Measurements from ENCODE around the gene SPATA46.
A peak's percentile ranks its signal among the peaks of the same experiment; 100 is the strongest.
"Not testable (repeated sequence)": the region's sequence is repeated elsewhere in the genome, so short reads cannot be mapped to it uniquely, and the experiment has no call there.

The SPATA46 gene, protein sequence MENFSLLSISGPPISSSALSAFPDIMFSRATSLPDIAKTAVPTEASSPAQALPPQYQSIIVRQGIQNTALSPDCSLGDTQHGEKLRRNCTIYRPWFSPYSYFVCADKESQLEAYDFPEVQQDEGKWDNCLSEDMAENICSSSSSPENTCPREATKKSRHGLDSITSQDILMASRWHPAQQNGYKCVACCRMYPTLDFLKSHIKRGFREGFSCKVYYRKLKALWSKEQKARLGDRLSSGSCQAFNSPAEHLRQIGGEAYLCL

DNA sequence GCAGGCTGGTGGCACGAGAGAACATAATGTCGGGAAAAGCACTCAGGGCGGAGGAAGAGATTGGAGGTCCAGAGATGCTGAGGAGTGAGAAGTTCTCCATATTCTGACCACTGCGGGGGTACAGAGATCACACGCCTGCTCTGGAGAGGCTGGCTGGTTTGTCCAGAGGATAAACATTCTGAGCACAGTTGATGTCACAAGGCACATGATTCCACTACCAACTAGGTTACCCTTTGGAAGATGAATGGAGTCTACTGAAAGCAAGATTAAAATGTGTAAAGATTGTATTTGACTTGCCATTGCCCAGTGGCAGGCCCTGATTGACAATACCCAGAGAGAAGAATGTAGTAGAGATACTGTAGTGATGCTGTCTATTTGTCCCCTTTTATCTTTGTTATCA is at the start of gene SPATA46:
SPATA46 (minus strand) TSS at position 164 of the 400 bp plus-strand sequence; CDS start at position 100, 64 bp downstream.
- no peak for DNase-seq

DNA sequence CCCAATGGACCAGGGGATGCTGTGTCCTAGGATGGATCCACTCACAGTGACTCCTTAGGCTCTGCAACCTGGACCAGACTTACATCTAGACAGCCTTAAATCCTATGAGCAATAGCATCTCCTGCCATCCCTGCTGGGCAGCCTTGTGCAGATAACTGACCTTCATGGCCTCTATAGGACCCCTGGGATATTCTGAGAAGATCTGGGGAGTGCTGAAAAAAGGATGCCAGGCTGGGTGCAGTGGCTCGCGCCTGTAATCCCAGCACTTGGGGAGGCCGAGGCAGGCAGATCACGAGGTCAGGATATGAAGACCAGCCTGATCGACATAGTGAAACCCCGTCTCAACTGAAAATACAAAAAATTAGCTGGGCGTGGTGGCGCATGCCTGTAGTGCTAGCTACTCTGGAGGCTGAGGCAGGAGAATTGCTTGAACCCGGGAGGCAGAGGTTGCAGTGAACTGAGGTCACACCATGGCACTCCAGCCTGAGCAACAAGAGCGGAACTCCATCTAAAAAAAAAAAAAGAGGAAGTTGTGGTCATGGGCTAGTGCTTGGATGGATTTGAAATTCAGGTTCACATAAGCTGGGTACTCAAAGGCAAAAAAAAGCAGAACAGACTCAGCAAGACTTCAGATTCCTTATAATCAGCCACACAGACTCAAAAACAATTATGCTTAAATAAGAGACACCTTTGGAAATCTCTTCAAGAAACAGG is 46.2 kb upstream of the SPATA46 start:
- no peak for DNase-seq

DNA sequence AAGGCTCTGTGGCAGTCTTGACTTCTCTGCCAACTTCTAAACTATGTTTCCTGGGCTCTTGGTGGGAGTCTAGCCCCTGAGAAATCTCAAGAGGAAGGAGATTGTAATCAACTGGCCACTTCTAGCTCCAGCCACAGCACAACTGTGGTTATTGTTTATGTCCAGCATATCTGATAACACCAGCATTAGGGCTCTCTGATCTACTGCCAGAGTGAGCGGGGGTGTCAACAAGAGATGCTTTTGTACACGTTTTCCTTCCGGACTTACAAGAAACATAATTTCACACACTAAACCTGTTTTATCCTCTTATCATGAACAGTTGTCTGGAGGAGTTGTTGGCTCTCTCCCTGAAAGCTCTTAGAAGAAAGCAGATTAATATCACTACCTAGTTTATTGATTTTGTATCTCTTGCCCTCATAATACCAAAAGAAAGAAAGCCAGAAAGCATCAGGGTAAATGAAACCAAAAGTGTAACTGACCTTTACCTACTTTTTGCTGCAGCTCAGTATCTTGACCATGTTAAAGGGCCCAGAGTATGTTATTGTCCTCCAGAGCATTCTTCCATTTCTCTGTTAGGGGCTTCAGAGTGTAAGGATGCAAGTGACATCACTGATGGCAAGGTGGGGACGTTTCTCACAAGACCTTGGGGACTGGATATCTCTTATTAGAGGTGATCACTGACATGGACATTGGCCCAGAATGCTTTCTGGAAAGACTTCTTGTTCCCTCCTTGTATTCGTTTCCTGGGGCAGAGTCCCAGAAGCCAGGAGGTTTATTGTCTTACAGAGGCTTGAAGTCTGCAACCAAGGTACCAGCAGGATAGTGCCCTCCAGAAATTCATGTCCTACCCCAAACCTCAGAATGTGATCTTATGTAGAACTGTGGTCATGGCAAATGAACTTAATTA is 44.9 kb upstream of the SPATA46 start:
- no peak for DNase-seq

DNA sequence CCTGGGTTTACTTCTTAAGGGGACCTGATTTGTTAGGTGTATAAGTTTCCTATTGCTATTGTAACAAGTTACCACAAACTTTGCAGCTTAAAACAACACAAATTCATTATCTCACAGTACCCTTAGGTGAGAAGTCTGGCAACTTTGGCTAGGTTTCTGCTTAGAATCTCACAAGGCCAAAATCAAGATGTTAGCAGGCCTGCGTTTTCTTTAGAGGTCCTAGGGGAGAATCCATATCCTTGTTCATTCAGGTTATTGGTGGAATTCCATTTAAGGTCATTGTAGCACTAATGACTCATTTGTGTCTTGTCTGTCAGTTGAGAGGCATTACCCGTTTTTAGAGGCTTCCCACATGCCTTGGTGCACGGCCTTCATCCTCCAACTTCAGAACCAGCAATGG is 43.5 kb upstream of the SPATA46 start:
- no peak for DNase-seq

DNA sequence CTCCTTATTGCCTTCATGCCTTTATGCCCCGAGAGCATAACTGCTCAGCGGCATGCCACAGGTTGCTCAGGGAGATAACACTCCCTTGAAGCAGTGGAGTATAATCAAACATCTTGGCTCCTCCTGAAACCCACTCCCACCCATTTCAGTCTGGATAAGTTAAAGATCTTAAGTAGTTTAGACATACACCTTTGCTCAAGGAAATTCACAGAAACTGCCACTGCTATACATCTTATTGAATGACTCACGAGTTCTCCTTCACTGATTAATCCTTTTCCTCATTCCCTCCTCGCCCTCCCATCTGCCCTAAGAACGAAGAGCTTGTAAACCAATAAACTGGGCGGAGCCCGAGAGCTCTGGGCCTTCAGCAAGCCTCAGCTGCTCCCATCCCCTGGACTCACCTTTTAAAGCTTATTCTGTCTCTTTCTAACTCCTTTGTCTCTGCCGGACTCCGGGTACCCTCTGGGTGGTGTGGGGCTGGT is 42.8 kb upstream of the SPATA46 start:
- DNase-seq = not testable (repeated sequence)

DNA sequence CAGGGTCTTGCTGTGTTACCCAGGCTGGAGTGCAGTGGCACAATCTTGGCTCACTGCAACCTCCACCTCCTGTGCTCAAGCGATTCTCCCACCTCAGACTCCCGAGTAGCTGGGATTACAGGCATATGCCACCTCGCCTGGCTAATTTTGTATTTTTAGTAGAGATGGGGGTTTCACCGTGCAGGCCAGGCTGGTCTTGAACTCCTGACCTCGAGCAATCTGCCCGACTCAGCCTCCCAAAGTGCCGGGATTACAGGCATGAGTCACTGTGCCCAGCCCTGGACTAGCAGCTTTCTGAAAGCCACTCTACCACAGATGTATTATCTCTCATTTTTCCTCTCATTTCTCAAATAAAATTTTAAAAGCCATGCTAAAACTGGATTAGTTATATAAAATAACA is 41.9 kb upstream of the SPATA46 start:
- DNase-seq = not testable (repeated sequence)

DNA sequence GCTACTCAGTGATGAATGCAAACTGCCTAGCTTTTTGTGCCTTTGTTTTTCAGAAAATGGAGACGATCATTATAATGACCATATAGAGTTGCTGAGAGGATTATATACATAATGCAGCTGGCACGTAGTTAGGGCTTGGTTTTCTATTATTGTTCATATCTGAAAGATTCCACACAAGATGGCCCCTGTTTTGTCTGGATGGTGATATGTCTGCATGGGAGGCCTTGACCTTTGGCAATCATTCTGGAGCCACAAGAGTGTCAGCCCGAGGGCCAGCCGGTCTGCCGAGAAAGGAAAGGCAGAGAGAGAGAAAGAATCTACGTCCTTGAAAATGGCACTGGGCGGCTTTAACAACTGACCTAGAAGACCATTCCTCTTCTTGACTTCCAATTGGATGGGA is 41.0 kb upstream of the SPATA46 start:
- no peak for DNase-seq

DNA sequence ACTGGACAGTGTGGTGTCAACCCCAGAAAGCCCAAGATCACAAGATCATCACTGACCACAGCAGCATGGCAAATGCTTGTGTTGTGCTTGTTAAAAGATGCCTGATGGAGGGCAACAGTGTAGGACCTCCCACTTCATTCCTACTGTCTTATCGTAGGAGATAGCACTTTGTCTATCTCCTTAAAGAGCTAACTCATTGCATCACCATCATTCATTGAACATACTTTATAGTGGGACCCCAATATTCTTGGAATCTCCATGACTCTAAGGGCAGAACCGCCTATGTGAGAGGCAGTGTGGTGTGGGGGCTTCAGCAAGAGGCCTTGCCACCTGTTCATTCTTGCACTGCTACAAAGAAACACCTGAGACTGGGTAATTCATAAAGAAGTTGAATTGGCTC is 40.3 kb upstream of the SPATA46 start:
- no peak for DNase-seq

DNA sequence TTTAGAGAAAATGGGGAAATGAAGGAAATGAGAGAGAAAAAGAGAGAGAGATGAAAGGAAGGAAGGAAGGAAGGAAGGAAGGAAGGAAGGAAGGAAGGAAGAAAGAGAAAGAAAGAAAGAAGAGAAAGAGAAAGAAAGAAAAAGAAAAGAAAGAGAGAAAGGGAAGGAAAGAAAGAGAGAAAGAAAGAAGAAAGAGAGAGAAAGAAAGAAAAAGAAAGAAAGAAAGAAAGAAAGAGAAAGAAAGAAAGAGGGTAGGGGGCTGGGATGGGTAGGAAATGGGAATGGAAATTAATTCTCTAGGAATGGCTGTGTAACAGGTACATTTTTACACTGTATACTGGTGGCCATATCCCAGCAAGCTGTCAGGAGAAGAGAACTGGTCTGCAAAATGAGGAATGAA is 39.6 kb upstream of the SPATA46 start:
- DNase-seq = no peak

DNA sequence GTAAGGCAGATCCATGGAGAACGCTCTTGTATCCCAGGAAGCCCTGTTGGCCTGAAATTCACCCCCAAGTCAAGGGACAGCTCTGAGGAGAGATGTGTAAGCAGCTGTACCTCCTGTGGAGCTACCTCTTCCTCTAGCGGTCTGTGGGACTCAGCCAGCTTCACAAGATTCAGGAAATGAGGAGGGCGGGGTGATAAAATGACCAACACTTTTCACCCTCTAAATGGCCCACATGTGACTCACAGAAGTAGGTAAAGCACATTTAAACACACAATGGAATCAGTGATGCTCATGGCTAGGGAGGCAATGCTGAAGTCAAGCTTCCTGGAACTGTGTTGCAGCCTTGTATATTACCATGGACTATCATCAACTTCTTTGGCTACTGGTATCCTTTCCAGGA is 35.3 kb upstream of the SPATA46 start, which contains the start of gene SH2D1B:
SH2D1B (minus strand) TSS at position 135 of the 400 bp plus-strand sequence; CDS start at position 15, 120 bp downstream.
- DNase-seq = no peak

DNA sequence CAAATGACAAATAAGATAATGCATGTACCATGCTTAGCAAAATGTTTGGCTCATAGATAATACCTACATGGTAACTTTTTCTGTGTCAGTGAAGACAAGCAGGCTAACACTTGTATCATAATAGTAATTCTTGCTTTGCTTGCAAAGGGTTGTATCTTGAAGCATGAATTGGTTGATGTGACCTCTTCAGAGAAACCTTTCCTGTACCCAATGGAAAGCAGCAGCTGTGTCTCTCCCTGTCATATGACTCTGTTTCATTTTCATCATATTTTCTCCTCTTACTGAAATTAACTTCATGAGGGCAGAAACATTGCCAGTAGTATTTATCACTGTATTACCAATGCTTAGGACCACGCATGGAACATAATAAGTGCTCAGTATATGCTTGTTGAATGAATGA is 30.9 kb upstream of the SPATA46 start:
- no peak for DNase-seq

DNA sequence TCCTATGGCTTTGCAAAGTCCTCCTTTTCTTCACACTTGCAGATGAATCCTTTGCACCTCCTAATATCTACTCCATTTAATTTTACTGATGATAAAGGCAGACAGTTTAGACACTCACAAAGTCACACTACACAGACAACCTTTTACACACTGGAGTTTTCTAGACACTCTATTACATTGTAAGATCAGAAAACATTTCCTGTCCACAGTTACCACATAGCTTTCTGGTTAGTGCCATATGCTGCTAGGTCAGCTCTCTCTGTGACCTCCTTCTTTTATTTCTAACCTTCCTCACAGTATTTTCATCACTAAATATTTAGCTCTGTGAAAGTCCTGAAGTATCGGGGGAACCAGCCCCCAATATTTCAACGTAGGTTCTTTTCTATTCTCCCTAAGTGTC is 30.2 kb upstream of the SPATA46 start:
- DNase-seq = no peak

DNA sequence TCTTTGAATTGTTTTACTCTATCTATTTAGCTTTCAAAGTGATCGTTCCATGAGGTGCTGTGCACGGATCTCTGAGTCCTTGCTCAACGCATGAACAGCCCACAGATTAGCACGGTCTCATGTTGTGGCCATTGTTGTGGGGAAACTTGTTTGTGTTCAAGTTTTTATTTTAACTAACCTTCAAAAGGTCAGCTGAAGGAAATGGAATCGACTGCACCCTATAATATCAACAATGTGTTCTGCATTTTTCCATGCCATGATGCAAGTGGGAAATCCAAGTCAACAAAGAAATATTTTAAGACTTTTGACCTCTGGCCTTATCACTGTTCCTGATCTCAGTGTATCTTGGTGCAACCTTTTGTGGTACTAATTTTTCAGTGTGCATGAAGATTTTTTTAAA is 29.1 kb upstream of the SPATA46 start:
- DNase-seq = no peak

DNA sequence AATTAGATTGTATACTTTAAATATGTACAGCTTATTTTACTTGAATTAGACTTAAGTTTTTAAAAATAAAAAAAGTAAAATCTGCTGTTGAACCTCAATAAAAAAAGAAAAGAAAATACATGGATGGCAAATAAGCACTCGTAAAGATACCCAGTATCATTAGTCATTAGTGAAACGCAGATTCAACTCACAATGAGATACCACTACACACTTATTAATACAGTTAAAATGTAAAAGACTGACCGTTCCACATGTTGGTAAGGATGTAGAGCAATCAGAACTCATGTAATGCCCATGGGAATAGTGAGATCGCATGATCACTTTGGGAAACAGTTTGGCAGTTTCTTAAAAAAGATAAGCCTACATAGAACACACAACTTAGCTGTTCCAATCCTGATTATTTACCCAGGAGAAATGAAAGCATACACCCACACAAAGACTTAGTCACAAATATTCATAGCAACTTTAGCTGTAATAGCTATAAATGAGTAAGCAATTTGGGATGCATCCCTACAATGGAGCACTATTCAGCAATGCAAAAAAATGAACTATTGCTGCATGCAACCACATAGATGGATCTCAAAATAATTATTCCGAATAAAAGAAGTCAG is 28.0 kb upstream of the SPATA46 start:
- no peak for DNase-seq

DNA sequence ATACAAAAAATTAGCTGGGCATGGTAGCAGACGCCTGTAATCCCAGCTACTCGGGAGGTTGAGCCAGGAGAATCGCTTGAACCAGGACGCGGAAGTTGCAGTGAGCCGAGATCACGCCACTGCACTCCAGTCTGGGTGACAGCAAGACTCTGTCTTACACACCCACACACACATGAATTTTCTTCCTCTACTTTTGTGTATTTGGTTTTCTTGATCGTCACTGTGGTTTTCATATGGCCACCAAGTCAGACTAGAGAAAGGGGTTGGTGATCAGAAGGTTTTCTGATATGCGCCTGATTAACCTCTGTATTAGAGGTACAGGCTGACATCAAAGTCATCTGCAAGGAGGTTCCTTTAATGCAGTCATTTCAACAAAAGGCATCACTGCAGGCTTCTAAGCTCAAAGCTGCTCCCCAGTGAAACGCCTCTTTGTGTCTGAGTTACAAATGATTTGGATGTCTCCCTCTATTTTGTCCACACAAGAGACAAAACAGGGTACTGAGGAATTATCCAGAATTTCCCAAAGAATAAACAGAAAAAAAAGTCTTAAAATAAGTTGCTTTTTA is 24.2 kb upstream of the SPATA46 start:
- no peak for DNase-seq

DNA sequence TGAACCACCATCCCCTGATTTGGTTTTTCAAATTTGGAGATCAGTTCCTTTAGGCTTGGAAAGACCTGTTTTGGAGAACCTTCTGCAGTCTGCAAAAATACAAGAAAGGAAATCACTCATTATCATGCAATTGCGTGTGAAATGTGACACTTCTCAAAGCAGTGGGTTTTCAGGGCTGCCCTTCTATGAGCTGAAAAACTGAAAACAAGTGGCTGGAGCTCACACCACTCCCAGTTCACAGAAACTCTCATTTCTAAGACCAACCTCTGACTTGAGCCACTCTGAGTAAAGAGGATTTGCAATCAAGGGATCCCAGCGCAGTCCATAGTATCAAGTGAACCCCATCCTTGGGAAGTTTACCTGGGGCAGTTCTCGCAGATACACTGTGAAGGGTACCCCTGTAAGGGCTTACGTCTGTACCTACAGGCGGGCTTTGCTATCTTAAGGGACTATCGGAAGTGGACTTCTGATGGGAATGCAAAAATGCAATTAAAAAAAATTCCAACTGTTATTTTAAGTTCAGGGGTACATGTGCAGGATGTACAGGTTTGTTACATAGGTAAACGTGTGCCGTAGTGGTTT is 22.4 kb upstream of the SPATA46 start:
- DNase-seq = no peak

DNA sequence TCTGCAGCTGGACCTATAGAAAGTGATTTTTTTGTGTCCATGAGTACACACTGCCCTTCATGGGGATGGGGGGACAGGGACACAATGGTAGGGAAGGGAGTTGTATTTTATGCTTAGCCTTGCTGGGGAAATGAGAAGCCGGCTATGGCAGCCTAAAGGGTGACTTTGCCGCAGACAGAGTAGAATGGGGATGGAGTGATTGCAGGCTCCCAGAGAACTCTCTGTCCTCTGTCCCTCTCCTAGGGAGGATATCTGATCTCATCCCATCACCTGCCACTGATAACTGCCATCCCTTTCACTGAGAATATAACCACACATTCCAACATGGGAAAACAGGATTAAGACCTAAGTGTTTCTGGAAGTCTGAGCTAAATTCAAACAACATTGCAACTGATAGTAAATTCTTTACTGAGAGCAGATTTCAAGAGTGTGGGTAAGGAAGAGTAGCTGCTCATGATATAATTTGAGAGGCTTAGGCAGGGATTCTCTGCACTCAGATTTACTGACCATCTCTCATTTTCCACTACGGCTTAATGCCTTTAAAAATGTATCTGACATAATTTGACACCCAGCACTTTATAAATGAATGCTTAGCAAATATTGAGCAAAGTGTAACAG is 21.4 kb upstream of the SPATA46 start:
- DNase-seq = no peak

DNA sequence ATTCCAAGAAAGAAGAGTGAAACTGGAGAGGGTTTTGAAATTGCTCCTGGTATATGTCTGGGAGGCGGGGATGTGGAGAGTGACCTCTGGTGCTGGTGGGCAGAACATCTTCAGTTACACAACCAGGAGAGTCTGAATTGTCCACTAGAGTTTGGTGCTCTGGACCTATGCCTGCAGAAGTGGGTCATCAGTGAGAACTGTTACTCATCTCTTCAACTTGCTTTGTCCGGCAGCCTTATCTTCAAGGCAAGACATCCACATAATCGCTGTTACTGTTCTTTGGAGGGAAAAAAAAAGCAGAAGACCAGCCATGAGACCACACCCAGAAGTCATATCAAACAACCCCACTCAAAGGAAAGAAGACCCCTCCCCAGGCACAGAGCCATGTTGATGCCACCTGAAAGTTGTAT is 20.4 kb upstream of the SPATA46 start:
- no peak for DNase-seq

DNA sequence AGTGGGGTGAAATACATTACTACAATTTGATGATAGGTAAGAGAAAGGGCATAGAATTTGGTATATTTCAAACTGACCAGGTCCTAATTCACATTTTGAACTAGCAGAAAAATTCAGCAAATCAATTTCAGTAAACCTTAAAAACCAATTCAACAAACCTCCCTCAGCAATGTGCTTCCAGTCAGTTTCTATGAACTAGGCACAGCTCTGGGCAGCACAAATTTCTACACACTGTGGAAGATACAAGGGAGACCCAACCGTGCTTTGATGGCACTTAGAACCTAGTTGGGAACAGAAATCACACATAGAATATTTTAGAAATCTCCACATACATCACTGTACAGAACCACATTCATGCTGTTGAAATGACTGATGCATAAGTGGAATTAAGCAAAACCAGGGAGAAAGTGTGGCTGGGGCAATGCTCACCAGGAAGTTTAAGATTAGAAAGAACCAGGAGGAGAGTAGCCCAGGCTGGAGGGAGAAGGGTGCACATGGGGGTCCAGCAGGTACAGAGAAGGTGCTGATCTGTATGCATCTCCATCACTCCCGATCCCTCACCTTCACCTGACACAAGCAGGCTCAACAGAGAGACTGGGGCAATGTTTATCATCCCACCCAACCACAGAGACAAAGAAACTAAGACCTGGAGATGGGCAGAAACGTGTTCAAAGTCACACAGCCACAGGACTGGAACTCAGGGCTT is 19.7 kb upstream of the SPATA46 start:
- no peak for DNase-seq

DNA sequence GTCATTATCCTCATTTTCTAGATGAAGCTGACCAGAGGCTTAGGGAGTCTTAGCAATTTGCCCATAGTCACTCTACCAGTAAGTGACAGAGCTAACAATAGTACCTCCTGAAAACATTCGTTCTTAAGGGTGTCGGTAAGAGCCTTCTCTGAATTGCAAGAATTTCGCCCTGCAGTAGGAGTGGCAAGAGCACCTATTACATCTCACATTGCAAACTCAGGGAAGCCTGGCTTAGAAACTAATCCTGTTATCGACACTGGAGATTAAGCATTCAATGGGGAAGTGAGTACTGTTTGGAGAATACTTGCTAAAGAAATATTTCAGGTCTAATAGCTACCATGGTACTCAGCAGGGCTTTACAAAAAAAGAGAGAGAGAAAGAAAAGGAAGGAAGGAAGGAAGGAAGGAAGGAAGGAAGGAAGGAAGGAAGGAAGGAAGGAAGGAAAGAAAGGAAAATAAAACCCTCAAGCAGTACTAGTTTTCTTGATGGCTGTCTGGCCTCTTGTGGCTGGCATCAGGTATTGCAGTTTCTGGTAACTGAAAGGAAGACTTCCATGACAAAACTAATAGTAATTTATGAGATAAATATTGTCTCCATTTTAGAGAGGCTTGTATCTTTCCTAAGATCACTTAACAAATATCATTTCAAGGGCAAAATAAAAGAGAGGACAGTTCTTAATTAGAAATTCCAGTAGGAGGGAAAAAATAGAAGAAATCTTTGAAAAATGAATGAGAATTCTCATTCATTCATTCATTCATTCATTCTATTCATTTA is 15.3 kb upstream of the SPATA46 start:
- peak; percentile 40 for DNase-seq
